ENCODE measurements around the gene ACTL6B.

ACTL6B gene

DNA sequence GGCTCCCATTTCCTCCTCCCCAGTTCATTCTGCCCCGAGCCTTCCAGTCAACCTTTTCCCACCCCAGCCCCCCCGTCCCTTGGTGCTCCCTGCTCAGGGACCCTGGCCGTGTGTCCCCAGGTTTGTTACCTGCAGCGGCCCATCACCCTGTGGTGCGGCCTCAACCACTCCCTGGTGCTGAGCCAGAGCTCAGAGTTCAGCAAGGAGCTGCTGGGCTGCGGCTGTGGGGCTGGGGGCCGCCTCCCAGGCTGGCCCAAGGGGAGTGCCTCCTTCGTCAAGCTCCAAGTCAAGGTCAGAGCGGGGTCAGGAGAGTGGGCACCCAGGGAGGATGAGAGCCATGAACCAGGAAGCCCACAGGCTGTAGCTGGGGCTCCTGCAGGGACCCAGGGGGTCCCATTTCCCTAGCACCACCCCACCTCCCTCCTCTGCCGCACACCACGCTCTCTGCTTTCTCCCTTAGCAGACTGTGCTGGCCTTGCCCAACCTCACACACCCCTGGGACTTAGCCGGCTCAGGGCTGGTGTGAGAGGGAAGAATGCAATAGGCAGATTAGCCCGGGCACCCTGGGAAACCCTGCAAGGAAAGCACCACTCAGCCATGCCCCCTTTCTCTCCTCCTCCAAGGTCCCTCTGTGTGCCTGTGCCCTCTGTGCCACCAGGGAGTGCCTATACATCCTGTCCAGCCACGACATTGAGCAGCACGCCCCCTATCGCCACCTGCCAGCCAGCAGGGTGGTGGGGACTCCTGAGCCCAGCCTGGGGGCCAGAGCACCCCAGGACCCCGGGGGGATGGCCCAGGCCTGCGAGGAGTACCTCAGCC lies 56.1 kb downstream of the ACTL6B start:
- no peak for DNase-seq

DNA sequence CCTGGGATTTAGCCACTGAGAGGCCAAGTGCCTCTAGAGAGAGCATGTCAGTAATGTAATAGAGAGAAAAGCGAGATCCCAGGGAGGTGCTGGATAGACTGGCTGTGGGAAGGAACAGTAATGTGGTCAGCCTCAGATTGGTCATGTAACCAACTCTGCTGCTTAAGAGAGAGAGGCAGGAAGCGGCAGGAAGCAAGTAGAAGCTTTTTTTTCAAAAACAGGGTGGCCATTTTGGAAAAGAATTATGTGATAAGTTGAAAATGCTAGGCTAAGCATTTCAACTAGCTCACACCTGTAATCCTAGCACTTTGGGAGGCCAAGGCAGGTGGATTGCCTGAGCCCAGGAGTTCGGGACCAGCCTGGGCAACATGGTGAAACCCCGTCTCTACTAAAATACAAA lies 57.8 kb downstream of the ACTL6B start:
- no peak for DNase-seq

DNA sequence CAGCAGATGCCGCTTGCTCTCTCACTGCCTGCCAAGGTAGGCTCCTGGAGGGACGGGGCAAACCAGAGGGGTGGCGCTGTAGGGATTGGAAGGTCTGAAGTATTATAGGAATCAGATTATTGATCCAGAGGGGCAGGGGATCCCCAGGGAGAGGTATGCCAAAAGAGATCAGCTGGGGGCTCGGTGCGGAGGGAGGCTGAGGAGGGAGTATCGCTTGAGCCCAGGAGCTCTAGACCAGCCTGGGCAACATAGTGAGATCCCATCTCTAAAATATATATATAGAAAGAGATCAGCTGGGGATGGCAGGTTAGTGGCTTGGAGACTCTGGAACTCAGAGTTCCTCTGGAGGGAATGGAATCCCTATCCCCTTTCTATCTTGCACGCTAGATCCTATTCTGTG lies 61.1 kb downstream of the ACTL6B start:
- no peak for DNase-seq
